Peyer's patch (tissue), 4 donors: ENCODE measurements around the gene CLMP. TPM values are rescaled to one million over a fixed set of nuclear protein-coding genes. Genes with fewer than 3 reads are reported as not detected.

Experiments used
- DNase-seq, 3 donors: peaks; one replicate each; pipeline ENCODE4 v3.0.0-alpha.2; 2017 to 2019
- H3K27ac ChIP-seq, 4 donors: fragments of 200-600 bp; sonication (generic); one replicate each; pipeline ENCODE4 v1.5.1; 2016 to 2019
- H3K27me3 ChIP-seq, 2 donors: fragments of 200-600 bp; sonication (generic); one replicate each; pipeline ENCODE4 v1.5.1; 2019
- H3K36me3 ChIP-seq, 3 donors: fragments of 200-600 bp; sonication (generic); one replicate each; pipeline ENCODE4 v1.5.1; 2016 to 2019
- H3K4me1 ChIP-seq, 4 donors: fragments of 200-600 bp; sonication (generic); one replicate each; pipeline ENCODE4 v1.5.1; 2016 to 2019
- H3K4me3 ChIP-seq, 4 donors: fragments of 200-600 bp; sonication (generic); 1 replicate in 3 of 4; 2 replicates in 1 of 4; pipeline ENCODE4 v1.5.1; 2016 to 2019; ENCODE audit warnings: mild to moderate bottlenecking in 1 of 4
- H3K9me3 ChIP-seq, 4 donors: fragments of 200-600 bp; sonication (generic); one replicate each; pipeline ENCODE4 v1.5.1; 2016 to 2019; ENCODE audit warnings: mild to moderate bottlenecking in 1 of 4
- CTCF ChIP-seq, 6 experiments: fragments of 450-650 bp in 4 of 6; fragments of 200-600 bp in 2 of 6; sonication (generic) in 1 of 6; IDR thresholded peaks; one replicate each; pipeline ENCODE4 v1.5.1; 2017 to 2019; ENCODE audit warnings: antibody characterized with exemption in 6 of 6, mild to moderate bottlenecking in 3 of 6, moderate library complexity in 1 of 6
- POLR2A ChIP-seq, 2 donors: fragments of 450-650 bp; IDR thresholded peaks; one replicate each; pipeline ENCODE4 v1.5.1; 2017; ENCODE audit warnings: antibody characterized with exemption in 2 of 2, mild to moderate bottlenecking in 2 of 2, moderate library complexity in 2 of 2
- total RNA-seq, 4 donors: library from RNA; depleted of rRNA; stranded (reverse); fragments of >200 nt; gene quantifications; one replicate each; pipeline ENCODE4 v1.1.0, GENCODE V29; 2016

CLMP gene
- total RNA-seq, 4 donors from 2014 or later: 8.4 to 48.7 (median 13.2) TPM

- DNase-seq: no peak
- Histone ChIP-seq H3K4me3 (no peak overlapping the region), H3K27me3 (no peaks in the 10 kb centered on the region), H3K27ac (no peak overlapping the region), H3K9me3 (no peaks in the 10 kb centered on the region), H3K36me3 (no peaks in the 10 kb centered on the region), H3K4me1 (no peaks in the 10 kb centered on the region)
- TF ChIP-seq CTCF (IDR thresholded peaks at IDR 0.05) (no peak), POLR2A (IDR thresholded peaks at IDR 0.05) (no peak)
These were observed 147.6 kb downstream of the CLMP start for GRCh38 chr11:123047266-123047946.

- Histone ChIP-seq H3K27me3 (no peaks in the 10 kb centered on the region), H3K4me3 (no peak overlapping the region), H3K9me3 (no peaks in the 10 kb centered on the region), H3K36me3 (no peaks in the 10 kb centered on the region), H3K4me1 (no peaks in the 10 kb centered on the region), H3K27ac (no peak overlapping the region)
- DNase-seq: no peak
- TF ChIP-seq POLR2A (IDR thresholded peaks at IDR 0.05) (no peak), CTCF (IDR thresholded peaks at IDR 0.05) (no peak)
These were observed 148.4 kb downstream of the CLMP start for GRCh38 chr11:123046473-123047259.

- no peak for DNase-seq
- no peaks in the 10 kb centered on the region for H3K36me3 ChIP-seq
- no peak for TF ChIP-seq CTCF (IDR thresholded peaks at IDR 0.05)
- TF ChIP-seq POLR2A (IDR thresholded peaks at IDR 0.05): no peak
- H3K27ac ChIP-seq: no peak overlapping the region
- H3K27me3 ChIP-seq: no peaks in the 10 kb centered on the region
- H3K9me3 ChIP-seq: no peaks in the 10 kb centered on the region
- H3K4me3 ChIP-seq: no peak overlapping the region
- H3K4me1 ChIP-seq: no peaks in the 10 kb centered on the region
These were observed 149.9 kb downstream of the CLMP start for GRCh38 chr11:123045101-123045500.

- Histone ChIP-seq H3K27me3 (no peaks in the 10 kb centered on the region), H3K27ac (no peak overlapping the region), H3K4me3 (no peak overlapping the region), H3K4me1 (no peaks in the 10 kb centered on the region), H3K36me3 (no peaks in the 10 kb centered on the region), H3K9me3 (no peaks in the 10 kb centered on the region)
- DNase-seq: no peak
- no peak for TF ChIP-seq CTCF (IDR thresholded peaks at IDR 0.05)
- TF ChIP-seq POLR2A (IDR thresholded peaks at IDR 0.05): no peak
These were observed 153.9 kb downstream of the CLMP start for GRCh38 chr11:123041185-123041584.

GRCh38 chr11:123040111-123040432 lies 155.0 kb downstream of the CLMP start:
- no peaks in the 10 kb centered on the region for H3K4me1 ChIP-seq
- no peak overlapping the region for H3K4me3 ChIP-seq
- TF ChIP-seq CTCF (IDR thresholded peaks at IDR 0.05): no peak
- TF ChIP-seq POLR2A (IDR thresholded peaks at IDR 0.05): no peak
- no peak for DNase-seq
- no peaks in the 10 kb centered on the region for H3K9me3 ChIP-seq
- H3K36me3 ChIP-seq: no peaks in the 10 kb centered on the region
- no peak overlapping the region for H3K27ac ChIP-seq
- H3K27me3 ChIP-seq: no peaks in the 10 kb centered on the region
